ENCODE data around the gene SLC45A1. TPM values are rescaled to one million over a fixed set of nuclear protein-coding genes. Genes with fewer than 3 reads are reported as not detected.
A peak's percentile ranks its signal among the peaks of the same experiment; 100 is the strongest.

SLC45A1 gene
- total and polyA plus RNA-seq, 9 of the 15 experiments (the other 6 are each of a cell fraction or from before 2014, with no cell fraction given) = not detected

DNA sequence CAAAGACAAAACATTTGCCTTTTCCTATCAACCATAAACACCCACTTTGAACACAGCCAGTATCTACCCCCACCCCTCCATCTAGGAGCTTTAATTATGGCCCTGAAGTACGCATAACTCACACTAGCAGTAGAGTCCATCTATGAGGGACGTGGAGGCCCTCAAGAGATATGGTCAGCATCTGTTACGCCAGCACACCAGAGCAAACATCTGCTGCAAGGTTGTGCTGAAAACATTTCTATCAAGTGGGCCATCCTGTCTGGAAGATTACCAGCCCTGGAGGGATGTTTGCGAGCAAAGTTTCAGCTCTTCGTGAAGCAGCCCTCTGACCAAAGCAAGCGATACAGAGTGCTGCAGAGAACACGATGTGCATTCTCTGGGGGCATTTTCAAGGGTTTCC, 74.6 kb downstream of the SLC45A1 start (continued):
- TF ChIP-seq CBFA2T2 (conservative IDR thresholded peaks at IDR 0.05) (peak; percentile 83), NFIC (IDR thresholded peaks at IDR 0.05) (peak; percentile 44), CBFA2T3 (IDR thresholded peaks at IDR 0.05) (peak; percentile 89), SREBF2 (CRISPR knock-in tag; IDR thresholded peaks at IDR 0.05) (no peak)

Small RNA genes lying within 50 kb of the gene (small RNA-seq; reads per million reads assigned to genes)
- gene RF00019 = not detected
- not detected for gene RNU6-991P

All from K562 (cell line).